ENCODE results near the gene BICD2. TPM values are rescaled to one million over a fixed set of nuclear protein-coding genes. Genes with fewer than 3 reads are reported as not detected.

BICD2 gene
- polyA plus RNA-seq, 1 donor from 2014 or later: 22.4 TPM

DNA sequence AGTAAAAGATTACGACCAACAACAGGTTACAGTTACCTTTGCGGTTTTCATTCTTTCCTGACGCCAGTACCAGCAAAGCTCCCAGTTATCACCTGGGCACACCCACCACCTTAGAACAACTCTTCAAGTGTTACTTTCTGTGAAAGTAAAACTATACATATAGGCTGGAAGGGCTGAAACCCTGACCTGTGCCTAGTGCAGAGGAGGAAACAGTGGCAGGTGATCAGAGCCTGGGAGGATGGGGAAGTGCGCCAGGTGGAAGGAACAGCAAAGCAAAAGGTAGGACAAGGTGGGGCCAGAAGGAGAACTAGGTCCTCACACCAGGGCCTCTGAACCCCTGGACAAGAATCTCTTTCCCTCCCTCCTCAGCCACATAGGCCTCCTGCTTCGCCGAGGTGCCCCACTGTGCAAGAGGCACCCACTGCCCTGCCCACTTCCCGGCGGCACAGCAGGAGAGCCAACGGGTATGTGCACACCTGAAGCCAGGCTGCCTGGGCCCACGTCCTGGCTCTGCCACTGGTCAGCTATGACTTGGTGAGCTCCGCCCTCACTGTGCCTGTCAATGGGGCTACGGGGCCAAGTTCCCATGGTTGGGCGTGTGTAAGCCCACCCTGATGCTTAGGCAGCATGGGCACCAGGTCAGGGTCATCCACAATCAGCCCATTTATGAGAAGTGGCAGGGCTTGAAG is 26.9 kb downstream of the BICD2 start:
- no peak for TF ChIP-seq EP300 (conservative IDR thresholded peaks at IDR 0.05; ENCODE audit: poor library complexity, severe bottlenecking)
- TF ChIP-seq MXI1 (conservative IDR thresholded peaks at IDR 0.05; ENCODE audit: poor library complexity, severe bottlenecking): no peak
- no peak for TF ChIP-seq SMC3 (conservative IDR thresholded peaks at IDR 0.05; ENCODE audit: poor library complexity)
- no peak for TF ChIP-seq REST (IDR thresholded peaks at IDR 0.05; ENCODE audit: borderline replicate concordance)
- TF ChIP-seq RAD21 (conservative IDR thresholded peaks at IDR 0.05): no peak
- TF ChIP-seq, protein P1, sequence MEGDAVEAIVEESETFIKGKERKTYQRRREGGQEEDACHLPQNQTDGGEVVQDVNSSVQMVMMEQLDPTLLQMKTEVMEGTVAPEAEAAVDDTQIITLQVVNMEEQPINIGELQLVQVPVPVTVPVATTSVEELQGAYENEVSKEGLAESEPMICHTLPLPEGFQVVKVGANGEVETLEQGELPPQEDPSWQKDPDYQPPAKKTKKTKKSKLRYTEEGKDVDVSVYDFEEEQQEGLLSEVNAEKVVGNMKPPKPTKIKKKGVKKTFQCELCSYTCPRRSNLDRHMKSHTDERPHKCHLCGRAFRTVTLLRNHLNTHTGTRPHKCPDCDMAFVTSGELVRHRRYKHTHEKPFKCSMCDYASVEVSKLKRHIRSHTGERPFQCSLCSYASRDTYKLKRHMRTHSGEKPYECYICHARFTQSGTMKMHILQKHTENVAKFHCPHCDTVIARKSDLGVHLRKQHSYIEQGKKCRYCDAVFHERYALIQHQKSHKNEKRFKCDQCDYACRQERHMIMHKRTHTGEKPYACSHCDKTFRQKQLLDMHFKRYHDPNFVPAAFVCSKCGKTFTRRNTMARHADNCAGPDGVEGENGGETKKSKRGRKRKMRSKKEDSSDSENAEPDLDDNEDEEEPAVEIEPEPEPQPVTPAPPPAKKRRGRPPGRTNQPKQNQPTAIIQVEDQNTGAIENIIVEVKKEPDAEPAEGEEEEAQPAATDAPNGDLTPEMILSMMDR (IDR thresholded peaks at IDR 0.05; ENCODE audit: poor library complexity, severe bottlenecking): no peak
- TF ChIP-seq EZH2 (IDR thresholded peaks at IDR 0.05; ENCODE audit: borderline replicate concordance, insufficient read depth, low read length, poor library complexity, severe bottlenecking): no peak
- no peak for TF ChIP-seq TAF1 (IDR thresholded peaks at IDR 0.05; ENCODE audit: low read depth)
- no peak for TF ChIP-seq POLR2AphosphoS5 (IDR thresholded peaks at IDR 0.05)
- Histone ChIP-seq H3K4me2 (ENCODE audit: low read length) (no peak overlapping the region), H2AFZ (ENCODE audit: low read depth, low read length) (no peak overlapping the region), H3F3A (ENCODE audit: insufficient read depth, low read length, poor library complexity, severe bottlenecking) (no peaks in the 10 kb centered on the region), H3K9me2 (ENCODE audit: insufficient read depth, low read length) (no peaks in the 10 kb centered on the region), H3K79me2 (replicated peaks; ENCODE audit: insufficient read depth, low read length) (peaks cover 33% of the 10 kb centered on the region), H3K9ac (ENCODE audit: low read length) (no peak overlapping the region), H4K20me1 (ENCODE audit: insufficient read depth) (no peaks in the 10 kb centered on the region), H3K27me3 (ENCODE audit: insufficient read depth, low read depth, low read length) (no peaks in the 10 kb centered on the region), H3K36me3 (ENCODE audit: insufficient read depth, low read length) (no peaks in the 10 kb centered on the region), H3K9me3 (ENCODE audit: low read length) (no peaks in the 10 kb centered on the region), H3K27ac (ENCODE audit: low read length) (no peak overlapping the region), H3K4me3 (ENCODE audit: low read length) (no peak overlapping the region)

GRCh38 chr9:92737216-92737606 is 27.4 kb downstream of the BICD2 start:
- no peak overlapping the region for H3K27ac ChIP-seq (ENCODE audit: low read length)
- no peaks in the 10 kb centered on the region for H3K36me3 ChIP-seq (ENCODE audit: insufficient read depth, low read length)
- no peaks in the 10 kb centered on the region for H4K20me1 ChIP-seq (ENCODE audit: insufficient read depth)
- no peaks in the 10 kb centered on the region for H3K9me3 ChIP-seq (ENCODE audit: low read length)
- no peak overlapping the region for H3K4me2 ChIP-seq (ENCODE audit: low read length)
- no peaks in the 10 kb centered on the region for H3F3A ChIP-seq (ENCODE audit: insufficient read depth, low read length, poor library complexity, severe bottlenecking)
- H2AFZ ChIP-seq (ENCODE audit: low read depth, low read length): no peak overlapping the region
- H3K9ac ChIP-seq (ENCODE audit: low read length): no peak overlapping the region
- peaks cover 31% of the 10 kb centered on the region for H3K79me2 ChIP-seq (replicated peaks; ENCODE audit: insufficient read depth, low read length)
- H3K4me3 ChIP-seq (ENCODE audit: low read length): no peak overlapping the region
- TF ChIP-seq REST (IDR thresholded peaks at IDR 0.05; ENCODE audit: borderline replicate concordance): no peak
- TF ChIP-seq POLR2AphosphoS5 (IDR thresholded peaks at IDR 0.05): no peak
- TF ChIP-seq, protein P1 (IDR thresholded peaks at IDR 0.05; ENCODE audit: poor library complexity, severe bottlenecking): no peak
- TF ChIP-seq EZH2 (IDR thresholded peaks at IDR 0.05; ENCODE audit: borderline replicate concordance, insufficient read depth, low read length, poor library complexity, severe bottlenecking): no peak
- TF ChIP-seq SMC3 (conservative IDR thresholded peaks at IDR 0.05; ENCODE audit: poor library complexity): no peak
- TF ChIP-seq MXI1 (conservative IDR thresholded peaks at IDR 0.05; ENCODE audit: poor library complexity, severe bottlenecking): no peak
- TF ChIP-seq EP300 (conservative IDR thresholded peaks at IDR 0.05; ENCODE audit: poor library complexity, severe bottlenecking): no peak
- TF ChIP-seq RAD21 (conservative IDR thresholded peaks at IDR 0.05): no peak
- TF ChIP-seq TAF1 (IDR thresholded peaks at IDR 0.05; ENCODE audit: low read depth): no peak
- H3K27me3 ChIP-seq (ENCODE audit: insufficient read depth, low read depth, low read length): no peaks in the 10 kb centered on the region
- H3K9me2 ChIP-seq (ENCODE audit: insufficient read depth, low read length): no peaks in the 10 kb centered on the region

Data from neural cell (in vitro differentiated cells).